GM12878 (cell line): ENCODE measurements around the gene FBXO8. TPM values are rescaled to one million over a fixed set of nuclear protein-coding genes. Genes with fewer than 3 reads are reported as not detected.

Experiments used
- ATAC-seq: fragments of 200-7000 bp; cut with Tn5 transposase; 3 replicates; pipeline ENCODE4 v1.9.1; 2020; ENCODE audit warnings: mild to moderate bottlenecking, moderate library complexity
- BruUV-seq: library from RNA; stranded (reverse); fragments of 400-500 nt; replicated peaks from 2 replicates; lab custom pipeline; 2021; lab: Mats Ljungman, UMichigan
- CTCF ChIA-PET: fragments of 300-600 bp; sonication (Branson Sonifier 250); formaldehyde crosslinking; extraction: SDS; loops from one replicate; lab custom pipeline; 2021; ENCODE audit warnings: inconsistent platforms; lab: Yijun Ruan, JAX
- POLR2A ChIA-PET: fragments of 350-600 bp; formaldehyde crosslinking; extraction: SDS; loops from one replicate; lab custom pipeline; 2021; ENCODE audit warnings: inconsistent platforms; lab: Charles Lee
- RAD21 ChIA-PET: fragments of 300-600 bp; sonication (Branson Sonifier 250); formaldehyde crosslinking; loops from one replicate; lab custom pipeline; 2023; ENCODE audit warnings: antibody characterized with exemption; ENCODE audit not compliant: unreplicated experiment; lab: Charles Lee
- SMC1A ChIA-PET: fragments of 300-600 bp; sonication (Branson Sonifier 250); formaldehyde crosslinking; loops from one replicate; lab custom pipeline; 2023; ENCODE audit not compliant: unreplicated experiment, uncharacterized antibody; lab: Charles Lee
- DNase-seq: peaks from one replicate; pipeline ENCODE4 v3.0.0-alpha.2; 2011; ENCODE audit warnings: low read depth, low spot score
- FAIRE-seq: peaks from 3 replicates; lab custom pipeline; 2011; peaks lifted over from hg19 to GRCh38; lab: Jason Lieb, UNC
- H2AFZ ChIP-seq: 2 replicates; pipeline ENCODE4 v1.6.0; 2011; ENCODE audit warnings: low read depth, low read length, control low read depth; ENCODE audit not compliant: control insufficient read depth
- H3K27ac ChIP-seq: 2 replicates; pipeline ENCODE4 v1.5.1; 2011; ENCODE audit warnings: control low read depth; ENCODE audit not compliant: control insufficient read depth, insufficient read depth
- H3K27me3 ChIP-seq, 2 experiments: replicated peaks in 1 of 2; 2 replicates each; pipeline versions ENCODE4 v1.6.0 to v1.6.1; 2011; ENCODE audit warnings: low read length in 1 of 2; ENCODE audit not compliant: control insufficient read depth in 2 of 2, insufficient read depth in 2 of 2
- H3K36me3 ChIP-seq, 2 experiments: 2 replicates each; pipeline ENCODE4 v1.5.1; 2011; ENCODE audit warnings: low read length in 1 of 2; ENCODE audit not compliant: control insufficient read depth in 2 of 2, insufficient read depth in 2 of 2
- H3K4me1 ChIP-seq: 2 replicates; pipeline ENCODE4 v1.6.1; 2011; ENCODE audit warnings: mild to moderate bottlenecking, low read length, moderate library complexity, mixed read lengths; ENCODE audit not compliant: control insufficient read depth, insufficient read depth
- H3K4me2 ChIP-seq: 2 replicates; pipeline ENCODE4 v1.6.0; 2011; ENCODE audit warnings: control low read depth; ENCODE audit not compliant: control insufficient read depth, insufficient read depth
- H3K4me3 ChIP-seq: fragments of 200-600 bp; sonication (generic); 2 replicates; pipeline ENCODE4 v1.5.1; 2016
- H3K79me2 ChIP-seq: 2 replicates; pipeline ENCODE4 v1.6.0; 2011; ENCODE audit warnings: low read length; ENCODE audit not compliant: control insufficient read depth, insufficient read depth
- H3K9ac ChIP-seq: 2 replicates; pipeline ENCODE4 v1.8.0; 2011; ENCODE audit warnings: low read length, control low read depth, mixed read lengths; ENCODE audit not compliant: control insufficient read depth, insufficient read depth
- H3K9me3 ChIP-seq: replicated peaks from 3 replicates; pipeline ENCODE4 v1.5.1; 2011; ENCODE audit warnings: mild to moderate bottlenecking, low read length; ENCODE audit not compliant: control insufficient read depth, insufficient read depth
- H4K20me1 ChIP-seq: 2 replicates; pipeline ENCODE4 v1.6.0; 2011; ENCODE audit not compliant: control insufficient read depth, insufficient read depth
- MEF2B ChIP-seq: fragments of 450-650 bp; IDR thresholded peaks from 2 replicates; pipeline ENCODE4 v1.6.1; 2018; ENCODE audit warnings: mild to moderate bottlenecking, moderate library complexity; ENCODE audit not compliant: partially characterized antibody, poor library complexity, severe bottlenecking
- MLLT1 ChIP-seq: fragments of 450-650 bp; IDR thresholded peaks from 2 replicates; pipeline ENCODE4 v1.6.1; 2016; ENCODE audit warnings: mild to moderate bottlenecking
- WGBS: methylation state at CpG from one replicate; pipeline ENCODE4 v1.1.6; 2016; ENCODE audit warnings: low lambda C conversion rate; ENCODE audit not compliant: insufficient replicate concordance, insufficient coverage; ENCODE audit errors: missing lambda C conversion rate; 5-methylcytosine and 5-hydroxymethylcytosine counted together
- in situ Hi-C: fragments of 300-500 bp; cut with MboI; formaldehyde crosslinking; loops from 9 replicates; pipeline ENCODE4 v1.14.3; 2018; ENCODE audit warnings: mixed read lengths
- intact Hi-C: fragments of 100-400 bp; cut with micrococcal nuclease; formaldehyde crosslinking; loops from one replicate; pipeline ENCODE4 v1.14.2; 2022; ENCODE audit not compliant: unreplicated experiment
- polyA plus RNA-seq, 11 experiments: library from polyadenylated mRNA; depleted of rRNA in 4 of 11; unstranded in 6 of 11; stranded (reverse) in 5 of 11; fragments of >200 nt; fragmentation: Nextera tagmentation in 4 of 11; fragmentation: Illumina TruSeq in 1 of 11; extraction: Ambion mirVana in 4 of 11; extraction: Trizol in 1 of 11; gene quantifications; 1 replicate in 1 of 11; 2 replicates in 10 of 11; pipeline versions ENCODE4 v1.2.1 to v1.2.3, GENCODE V29; 2011 to 2016; ENCODE audit warnings: inconsistent platforms in 2 of 11, missing spikeins in 2 of 11, low read depth in 1 of 11
- total RNA-seq, 4 experiments: library from RNA; depleted of rRNA in 3 of 4; stranded (reverse); fragments of >200 nt in 3 of 4; fragmentation: Illumina TruSeq in 1 of 4; extraction: Trizol in 1 of 4; gene quantifications; 2 replicates each; pipeline versions ENCODE4 v1.2.1 to v1.2.3, GENCODE V29; 2013 to 2021
- TF ChIP-seq, protein P1 (sequence below): fragments of 450-650 bp; IDR thresholded peaks from 2 replicates; pipeline ENCODE4 v1.6.1; 2016; ENCODE audit warnings: mild to moderate bottlenecking, moderate library complexity, borderline replicate concordance

The FBXO8 gene
- total and polyA plus RNA-seq, 10 of the 15 experiments (the other 5 are each of a cell fraction or from before 2014, with no cell fraction given) = 11.3 to 38.1 (median 16.8) TPM

- no peaks in the 10 kb centered on the region for H3K36me3 ChIP-seq
- peak overlapping the region; percentile 97 for H3K9ac ChIP-seq
- peaks cover 3% of the 10 kb centered on the region; the same call in 2 of the 3 replicates for H3K9me3 ChIP-seq
- H4K20me1 ChIP-seq = no peaks in the 10 kb centered on the region
- H3K27me3 ChIP-seq = no peaks in the 10 kb centered on the region
- peak overlapping the region; percentile 96 for H3K4me3 ChIP-seq
- ATAC-seq (no peak), FAIRE-seq (no peak), DNase-seq (no peak)
- WGBS = 10% methylated on average over 6 of the region's 6 CpGs
- H3K4me2 ChIP-seq = peak overlapping the region; percentile 68
- no peak for TF ChIP-seq MEF2B
- TF ChIP-seq, protein P1, sequence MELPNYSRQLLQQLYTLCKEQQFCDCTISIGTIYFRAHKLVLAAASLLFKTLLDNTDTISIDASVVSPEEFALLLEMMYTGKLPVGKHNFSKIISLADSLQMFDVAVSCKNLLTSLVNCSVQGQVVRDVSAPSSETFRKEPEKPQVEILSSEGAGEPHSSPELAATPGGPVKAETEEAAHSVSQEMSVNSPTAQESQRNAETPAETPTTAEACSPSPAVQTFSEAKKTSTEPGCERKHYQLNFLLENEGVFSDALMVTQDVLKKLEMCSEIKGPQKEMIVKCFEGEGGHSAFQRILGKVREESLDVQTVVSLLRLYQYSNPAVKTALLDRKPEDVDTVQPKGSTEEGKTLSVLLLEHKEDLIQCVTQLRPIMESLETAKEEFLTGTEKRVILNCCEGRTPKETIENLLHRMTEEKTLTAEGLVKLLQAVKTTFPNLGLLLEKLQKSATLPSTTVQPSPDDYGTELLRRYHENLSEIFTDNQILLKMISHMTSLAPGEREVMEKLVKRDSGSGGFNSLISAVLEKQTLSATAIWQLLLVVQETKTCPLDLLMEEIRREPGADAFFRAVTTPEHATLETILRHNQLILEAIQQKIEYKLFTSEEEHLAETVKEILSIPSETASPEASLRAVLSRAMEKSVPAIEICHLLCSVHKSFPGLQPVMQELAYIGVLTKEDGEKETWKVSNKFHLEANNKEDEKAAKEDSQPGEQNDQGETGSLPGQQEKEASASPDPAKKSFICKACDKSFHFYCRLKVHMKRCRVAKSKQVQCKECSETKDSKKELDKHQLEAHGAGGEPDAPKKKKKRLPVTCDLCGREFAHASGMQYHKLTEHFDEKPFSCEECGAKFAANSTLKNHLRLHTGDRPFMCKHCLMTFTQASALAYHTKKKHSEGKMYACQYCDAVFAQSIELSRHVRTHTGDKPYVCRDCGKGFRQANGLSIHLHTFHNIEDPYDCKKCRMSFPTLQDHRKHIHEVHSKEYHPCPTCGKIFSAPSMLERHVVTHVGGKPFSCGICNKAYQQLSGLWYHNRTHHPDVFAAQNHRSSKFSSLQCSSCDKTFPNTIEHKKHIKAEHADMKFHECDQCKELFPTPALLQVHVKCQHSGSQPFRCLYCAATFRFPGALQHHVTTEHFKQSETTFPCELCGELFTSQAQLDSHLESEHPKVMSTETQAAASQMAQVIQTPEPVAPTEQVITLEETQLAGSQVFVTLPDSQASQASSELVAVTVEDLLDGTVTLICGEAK = no peak
- TF ChIP-seq MLLT1 = peak; percentile 53
- peak overlapping the region; percentile 98 for H2AFZ ChIP-seq
- H3K79me2 ChIP-seq = peaks cover 48% of the 10 kb centered on the region
- POLR2A ChIA-PET = interaction anchor here (0.7 to 4.0 kb wide), 5 partner anchors 18 to 44 kb away, joined by 3 to 21 read pairs (median 5); no protein-coding TSS in a partner anchor
- CTCF ChIA-PET = interaction anchor here (0.6 to 2.4 kb wide), 7 partner anchors 17 to 64 kb away, joined by 3 to 9 read pairs (median 6); no protein-coding TSS in a partner anchor
- H3K4me1 ChIP-seq = peaks cover 7% of the 10 kb centered on the region; the same call in 1 of the 2 replicates
- SMC1A ChIA-PET = interaction anchor here (0.7 to 2.5 kb wide), 10 partner anchors 15 to 1019 kb away, joined by 3 to 10 read pairs (median 4); no protein-coding TSS in a partner anchor
- in situ Hi-C loops = loop anchor here (10.0 kb wide), 1 partner anchor 640 kb away; no protein-coding TSS in a partner anchor
- intact Hi-C loops = loop anchor here (5.0 kb wide), 1 partner anchor 912 kb away; the partner anchor contains the start of gene SAP30
- peak overlapping the region; percentile 99 for H3K27ac ChIP-seq
- BruUV-seq = no TSS peak
- RAD21 ChIA-PET = interaction anchor here (0.7 to 1.4 kb wide), 4 partner anchors 21 to 58 kb away, joined by 3 to 4 read pairs (median 4); no protein-coding TSS in a partner anchor
Observed at GRCh38 chr4:174284487-174284886, 1.0 kb upstream of the FBXO8 start.
